ENCODE data around the gene NSMCE1. TPM values are rescaled to one million over a fixed set of nuclear protein-coding genes. Genes with fewer than 3 reads are reported as not detected.

Gene NSMCE1
- total and polyA plus RNA-seq, 2 donors (not counting 1 experiment from before 2014, with no cell fraction given), result 29.0 to 61.9 TPM

DNA sequence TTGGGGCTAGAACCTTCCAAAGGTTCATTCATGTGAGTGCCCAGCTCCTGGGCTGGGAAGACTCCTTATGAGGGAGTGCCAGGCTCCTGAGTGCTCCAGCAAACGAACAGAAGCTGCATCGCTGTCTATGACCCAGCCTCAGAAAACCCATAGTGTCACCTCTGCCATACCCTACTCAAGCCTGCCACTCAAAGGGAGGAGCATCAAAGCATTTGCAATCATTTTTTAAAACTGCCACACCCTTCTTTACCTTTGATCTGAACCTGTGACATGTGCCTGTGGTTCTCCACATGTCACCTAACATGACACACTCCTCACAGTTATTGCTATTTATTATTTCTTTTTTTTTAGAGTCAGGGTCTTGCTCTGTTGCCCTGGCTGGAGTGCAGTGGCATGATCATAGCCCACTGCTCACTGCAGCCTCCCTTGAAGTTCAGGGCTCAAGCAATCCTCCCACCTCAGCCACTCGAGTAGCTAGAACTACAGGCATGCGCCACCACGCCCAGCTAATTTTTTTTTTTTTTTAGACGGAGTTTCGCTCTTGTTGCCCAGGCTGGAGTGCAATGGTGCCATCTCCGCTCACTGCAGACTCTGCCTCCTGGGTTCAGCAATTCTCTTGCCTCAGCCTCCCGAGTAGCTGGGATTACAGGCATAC lies 72.5 kb downstream of the NSMCE1 start:
- Mint-ChIP-seq H3K4me3 (no peak overlapping the region), H3K9me3 (ENCODE audit: insufficient read depth) (peaks cover 6% of the 10 kb centered on the region), H3K4me1 (peaks cover 36% of the 10 kb centered on the region), H3K27ac (peak overlapping the region; percentile 2), H3K27me3 (no peaks in the 10 kb centered on the region)
- H4K20me1 ChIP-seq (ENCODE audit: control insufficient read depth, insufficient read depth, low read length, poor library complexity, severe bottlenecking), result no peaks in the 10 kb centered on the region
- H3K27me3 ChIP-seq (replicated peaks in 1 of 4; ENCODE audit: control extremely low read depth in 1 of 4, control insufficient read depth in 3 of 4, insufficient read depth in 4 of 4, low read length in 3 of 4), result no peaks in the 10 kb centered on the region
- no peaks in the 10 kb centered on the region for H3K36me3 ChIP-seq (replicated peaks in 1 of 2; ENCODE audit: control extremely low read depth in 1 of 2, control insufficient read depth in 1 of 2, extremely low read depth in 1 of 2, insufficient read depth in 2 of 2, low read length in 1 of 2)
- H2AFZ ChIP-seq (ENCODE audit: insufficient read depth, low read depth, low read length, poor library complexity, severe bottlenecking), result no peak overlapping the region
- H3K9ac ChIP-seq (ENCODE audit: low read length), result no peak overlapping the region
- ATAC-seq (ENCODE audit: low read depth) (no peak), DNase-seq (no peak)
- H3K79me2 ChIP-seq (ENCODE audit: control insufficient read depth, insufficient read depth, low read length), result no peaks in the 10 kb centered on the region
- H3K4me2 ChIP-seq (replicated peaks; ENCODE audit: low read depth, low read length, poor library complexity, severe bottlenecking), result no peak overlapping the region
- intact Hi-C loops (cut with micrococcal nuclease), result no loop called here
- ChIA-PET POLR2A (no interaction called here), CTCF (interaction anchor here (4.1 kb wide), 1 partner anchor 16 kb away, joined by 47 read pairs; no protein-coding TSS in a partner anchor)
- peaks cover 25% of the 10 kb centered on the region in 2 donors for H3K4me1 ChIP-seq (ENCODE audit: control insufficient read depth in 2 of 2, insufficient read depth in 2 of 2, low read length in 2 of 2)
- no peak overlapping the region for H3K27ac ChIP-seq (ENCODE audit: low read length in 2 of 2)
- H3K9me3 ChIP-seq (ENCODE audit: control extremely low read depth in 1 of 3, control insufficient read depth in 2 of 3, insufficient read depth in 1 of 3, low read length in 2 of 3), result peaks cover 0 to 9% (median 4%) of the 10 kb centered on the region in 3 donors
- H3K4me3 ChIP-seq (ENCODE audit: control extremely low read depth in 1 of 5, extremely low read depth in 1 of 5, insufficient read depth in 1 of 5, low read depth in 2 of 5, low read length in 4 of 5), result no peak overlapping the region
- 87% methylated on average over 6 of the region's 9 CpGs for WGBS (ENCODE audit: insufficient coverage)
- TF ChIP-seq, protein P1, sequence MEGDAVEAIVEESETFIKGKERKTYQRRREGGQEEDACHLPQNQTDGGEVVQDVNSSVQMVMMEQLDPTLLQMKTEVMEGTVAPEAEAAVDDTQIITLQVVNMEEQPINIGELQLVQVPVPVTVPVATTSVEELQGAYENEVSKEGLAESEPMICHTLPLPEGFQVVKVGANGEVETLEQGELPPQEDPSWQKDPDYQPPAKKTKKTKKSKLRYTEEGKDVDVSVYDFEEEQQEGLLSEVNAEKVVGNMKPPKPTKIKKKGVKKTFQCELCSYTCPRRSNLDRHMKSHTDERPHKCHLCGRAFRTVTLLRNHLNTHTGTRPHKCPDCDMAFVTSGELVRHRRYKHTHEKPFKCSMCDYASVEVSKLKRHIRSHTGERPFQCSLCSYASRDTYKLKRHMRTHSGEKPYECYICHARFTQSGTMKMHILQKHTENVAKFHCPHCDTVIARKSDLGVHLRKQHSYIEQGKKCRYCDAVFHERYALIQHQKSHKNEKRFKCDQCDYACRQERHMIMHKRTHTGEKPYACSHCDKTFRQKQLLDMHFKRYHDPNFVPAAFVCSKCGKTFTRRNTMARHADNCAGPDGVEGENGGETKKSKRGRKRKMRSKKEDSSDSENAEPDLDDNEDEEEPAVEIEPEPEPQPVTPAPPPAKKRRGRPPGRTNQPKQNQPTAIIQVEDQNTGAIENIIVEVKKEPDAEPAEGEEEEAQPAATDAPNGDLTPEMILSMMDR (IDR thresholded peaks at IDR 0.05), result no peak
- TF ChIP-seq EZH2 (IDR thresholded peaks at IDR 0.05; ENCODE audit: borderline replicate concordance, insufficient read depth, low read depth, low read length, poor library complexity, severe bottlenecking), result no peak

GRCh38 chr16:27195076-27195741 lies 73.4 kb downstream of the NSMCE1 start:
- no peak for DNase-seq
- 82% methylated on average over 5 of the region's 6 CpGs for WGBS (ENCODE audit: insufficient coverage)
- Mint-ChIP-seq H3K4me1 (peaks cover 28% of the 10 kb centered on the region), H3K27ac (no peak overlapping the region), H3K4me3 (no peak overlapping the region), H3K9me3 (ENCODE audit: insufficient read depth) (peaks cover 6% of the 10 kb centered on the region), H3K27me3 (no peaks in the 10 kb centered on the region)
- no peak overlapping the region for H3K4me2 ChIP-seq (replicated peaks; ENCODE audit: low read depth, low read length, poor library complexity, severe bottlenecking)
- peaks cover 18 to 19% of the 10 kb centered on the region in 2 donors for H3K4me1 ChIP-seq (ENCODE audit: control insufficient read depth in 2 of 2, insufficient read depth in 2 of 2, low read length in 2 of 2)
- no peak overlapping the region for H3K4me3 ChIP-seq (ENCODE audit: control extremely low read depth in 1 of 5, extremely low read depth in 1 of 5, insufficient read depth in 1 of 5, low read depth in 2 of 5, low read length in 4 of 5)
- H4K20me1 ChIP-seq (ENCODE audit: control insufficient read depth, insufficient read depth, low read length, poor library complexity, severe bottlenecking), result no peaks in the 10 kb centered on the region
- ATAC-seq (ENCODE audit: low read depth), result no peak
- no peaks in the 10 kb centered on the region for H3K79me2 ChIP-seq (ENCODE audit: control insufficient read depth, insufficient read depth, low read length)
- no peak overlapping the region for H2AFZ ChIP-seq (ENCODE audit: insufficient read depth, low read depth, low read length, poor library complexity, severe bottlenecking)
- POLR2A ChIA-PET, result no interaction called here
- CTCF ChIA-PET, result no interaction called here
- intact Hi-C loops (cut with micrococcal nuclease), result no loop called here
- H3K36me3 ChIP-seq (replicated peaks in 1 of 2; ENCODE audit: control extremely low read depth in 1 of 2, control insufficient read depth in 1 of 2, extremely low read depth in 1 of 2, insufficient read depth in 2 of 2, low read length in 1 of 2), result no peaks in the 10 kb centered on the region
- no peak overlapping the region for H3K9ac ChIP-seq (ENCODE audit: low read length)
- H3K27me3 ChIP-seq (replicated peaks in 1 of 4; ENCODE audit: control extremely low read depth in 1 of 4, control insufficient read depth in 3 of 4, insufficient read depth in 4 of 4, low read length in 3 of 4), result no peaks in the 10 kb centered on the region
- TF ChIP-seq, protein P1 (IDR thresholded peaks at IDR 0.05), result no peak
- TF ChIP-seq EZH2 (IDR thresholded peaks at IDR 0.05; ENCODE audit: borderline replicate concordance, insufficient read depth, low read depth, low read length, poor library complexity, severe bottlenecking), result no peak
- H3K9me3 ChIP-seq (ENCODE audit: control extremely low read depth in 1 of 3, control insufficient read depth in 2 of 3, insufficient read depth in 1 of 3, low read length in 2 of 3), result peaks cover 0 to 9% (median 4%) of the 10 kb centered on the region in 3 donors
- H3K27ac ChIP-seq (ENCODE audit: low read length in 2 of 2), result no peak overlapping the region

Data from B cell (primary cell).